HFF-Myc (cell line): ENCODE data around the gene ZBTB7A.

ENCODE experiments used
- DNase-seq: peaks from one replicate; pipeline ENCODE4 v3.0.0-alpha.2; 2011; ENCODE audit warnings: low read depth; ENCODE audit errors: extremely low read depth
- H3K4me3 ChIP-seq: replicated peaks from 2 replicates; pipeline ENCODE4 v1.5.1; 2011; ENCODE audit warnings: low read depth, mild to moderate bottlenecking, control low read depth, low read length
- CTCF ChIP-seq: IDR thresholded peaks from 2 replicates; pipeline ENCODE4 v1.5.1; 2012; ENCODE audit warnings: mild to moderate bottlenecking, low read depth, low read length, control low read depth; ENCODE audit errors: missing control alignments

Gene ZBTB7A

GRCh38 chr19:4099041-4099764 is 32.5 kb upstream of the ZBTB7A start:
- no peak for DNase-seq
- TF ChIP-seq CTCF: no peak
- no peak overlapping the region for H3K4me3 ChIP-seq

GRCh38 chr19:4098493-4098892 is 31.8 kb upstream of the ZBTB7A start:
- H3K4me3 ChIP-seq: no peak overlapping the region
- TF ChIP-seq CTCF: no peak
- DNase-seq: no peak

GRCh38 chr19:4097501-4097900 is 30.8 kb upstream of the ZBTB7A start:
- DNase-seq: no peak
- H3K4me3 ChIP-seq: no peak overlapping the region
- no peak for TF ChIP-seq CTCF

- H3K4me3 ChIP-seq: no peak overlapping the region
- no peak for TF ChIP-seq CTCF
- DNase-seq: no peak
Observed at GRCh38 chr19:4096049-4096892, 29.6 kb upstream of the ZBTB7A start.

GRCh38 chr19:4095488-4095844 is 28.8 kb upstream of the ZBTB7A start:
- H3K4me3 ChIP-seq: no peak overlapping the region
- no peak for TF ChIP-seq CTCF
- no peak for DNase-seq

- no peak for DNase-seq
- no peak for TF ChIP-seq CTCF
- H3K4me3 ChIP-seq: no peak overlapping the region
Observed at GRCh38 chr19:4094761-4095487, 28.2 kb upstream of the ZBTB7A start.
